Endothelial cell of umbilical vein (primary cell): Measurements from ENCODE around the gene RNF213. TPM values are rescaled to one million over a fixed set of nuclear protein-coding genes. Genes with fewer than 3 reads are reported as not detected.

Experiments
- BruUV-seq: library from RNA; stranded (reverse); fragments of 400-500 nt; replicated peaks from 2 replicates; lab custom pipeline; 2021; lab: Mats Ljungman, UMichigan
- CTCF ChIA-PET: fragments of 300-600, 350-600 bp; sonication (Branson Sonifier 250); formaldehyde crosslinking; loops from one replicate; lab custom pipeline; 2021; ENCODE audit warnings: antibody characterized with exemption, inconsistent platforms; lab: Charles Lee
- POLR2A ChIA-PET: fragments of 300-600, 350-600 bp; sonication (Branson Sonifier 250); formaldehyde crosslinking; loops from one replicate; lab custom pipeline; 2021; ENCODE audit warnings: antibody characterized with exemption, inconsistent platforms; lab: Charles Lee
- DNase-seq: peaks from one replicate; pipeline ENCODE4 v3.0.0-alpha.2; 2011; ENCODE audit warnings: low read depth, low spot score
- FAIRE-seq: peaks from 2 replicates; lab custom pipeline; 2011; peaks lifted over from hg19 to GRCh38; lab: Jason Lieb, UNC
- H2AFZ ChIP-seq: 2 replicates; pipeline ENCODE4 v1.6.0; 2012; ENCODE audit warnings: low read depth, low read length, control low read depth, inconsistent platforms
- H3K27ac ChIP-seq: 2 replicates; pipeline ENCODE4 v1.5.1; 2011; ENCODE audit warnings: low read depth, mild to moderate bottlenecking, control low read depth, low read length, moderate library complexity; ENCODE audit not compliant: insufficient read depth
- H3K27me3 ChIP-seq, 2 experiments: 2 replicates each; pipeline versions ENCODE4 v1.6.0 to v1.6.1; 2011; ENCODE audit warnings: low read length in 2 of 2, mixed read lengths in 1 of 2; ENCODE audit not compliant: control insufficient read depth in 2 of 2, insufficient read depth in 2 of 2
- H3K36me3 ChIP-seq, 2 experiments: 2 replicates in 1 of 2; 3 replicates in 1 of 2; pipeline ENCODE4 v1.5.1; 2011; ENCODE audit warnings: low read length in 2 of 2, mild to moderate bottlenecking in 1 of 2, moderate library complexity in 1 of 2; ENCODE audit not compliant: control insufficient read depth in 2 of 2, insufficient read depth in 2 of 2; ENCODE audit errors: extremely low read depth in 1 of 2
- H3K4me1 ChIP-seq: 3 replicates; pipeline ENCODE4 v1.5.1; 2011; ENCODE audit warnings: mild to moderate bottlenecking, low read length; ENCODE audit not compliant: control insufficient read depth, insufficient read depth; ENCODE audit errors: extremely low read depth
- H3K4me2 ChIP-seq: 2 replicates; pipeline ENCODE4 v1.6.1; 2011; ENCODE audit warnings: low read length, control low read depth, mixed read lengths; ENCODE audit not compliant: insufficient read depth
- H3K4me3 ChIP-seq, 3 experiments: fragments of 200-600 bp in 1 of 3; sonication (generic), shearing (Covaris generic) in 1 of 3; replicated peaks in 1 of 3; 2 replicates each; pipeline ENCODE4 v1.5.1; 2011 to 2016; ENCODE audit warnings: control low read depth in 3 of 3, low read length in 3 of 3, mild to moderate bottlenecking in 2 of 3, inconsistent platforms in 1 of 3, low read depth in 1 of 3, moderate library complexity in 1 of 3; ENCODE audit not compliant: insufficient read depth in 1 of 3
- H3K79me2 ChIP-seq: 2 replicates; pipeline ENCODE4 v1.6.0; 2012; ENCODE audit warnings: low read length, inconsistent platforms; ENCODE audit not compliant: control insufficient read depth, insufficient read depth
- H3K9ac ChIP-seq: replicated peaks from 2 replicates; pipeline ENCODE3; 2011; ENCODE audit warnings: low read length, control low read depth; ENCODE audit not compliant: insufficient read depth; ENCODE audit errors: extremely low read depth
- H3K9me1 ChIP-seq: replicated peaks from 3 replicates; pipeline ENCODE4 v1.6.0; 2011; ENCODE audit warnings: mild to moderate bottlenecking, low read length; ENCODE audit not compliant: control insufficient read depth, insufficient read depth; ENCODE audit errors: extremely low read depth
- H3K9me3 ChIP-seq: replicated peaks from 2 replicates; pipeline ENCODE4 v1.5.1; 2012; ENCODE audit warnings: low read length, inconsistent platforms; ENCODE audit not compliant: control insufficient read depth, insufficient read depth
- H4K20me1 ChIP-seq: replicated peaks from 2 replicates; pipeline ENCODE3; 2011; ENCODE audit warnings: mild to moderate bottlenecking, low read length; ENCODE audit not compliant: control insufficient read depth, insufficient read depth; ENCODE audit errors: extremely low read depth
- CTCF ChIP-seq, 2 donors: IDR thresholded peaks; 1 replicate in 1 of 2; 2 replicates in 1 of 2; pipeline ENCODE4 v1.5.1; 2011; ENCODE audit warnings: low read length in 2 of 2, mild to moderate bottlenecking in 2 of 2, moderate library complexity in 2 of 2, control low read depth in 1 of 2, inconsistent platforms in 1 of 2, low read depth in 1 of 2; ENCODE audit not compliant: insufficient read depth in 1 of 2; ENCODE audit errors: extremely low read depth in 1 of 2
- EZH2 ChIP-seq: IDR thresholded peaks from 2 replicates; pipeline ENCODE4 v1.6.1; 2012; ENCODE audit warnings: borderline replicate concordance, low read depth, mild to moderate bottlenecking, moderate library complexity, low read length, inconsistent platforms; ENCODE audit not compliant: severe bottlenecking
- FOS ChIP-seq: IDR thresholded peaks from 2 replicates; pipeline ENCODE4 v1.6.1; 2011; ENCODE audit warnings: mild to moderate bottlenecking, low read length, moderate library complexity, borderline replicate concordance; ENCODE audit not compliant: insufficient read depth
- GATA2 ChIP-seq: IDR thresholded peaks from 2 replicates; pipeline ENCODE4 v1.7.0; 2011; ENCODE audit warnings: low read depth, mild to moderate bottlenecking, moderate library complexity, mixed read lengths, low read length; ENCODE audit not compliant: insufficient read length, insufficient read depth
- JUN ChIP-seq: IDR thresholded peaks from 2 replicates; pipeline ENCODE4 v1.6.1; 2011; ENCODE audit warnings: borderline replicate concordance, low read depth; ENCODE audit not compliant: insufficient read length, insufficient read depth
- MAX ChIP-seq: IDR thresholded peaks from 2 replicates; pipeline ENCODE4 v1.6.1; 2011; ENCODE audit not compliant: insufficient read depth, insufficient read length
- MYC ChIP-seq: IDR thresholded peaks from one replicate; pipeline ENCODE4 v1.6.1; 2011; ENCODE audit warnings: mild to moderate bottlenecking, low read depth, low read length
- POLR2A ChIP-seq: IDR thresholded peaks from 2 replicates; pipeline ENCODE4 v1.6.1; 2012; ENCODE audit warnings: low read depth, mild to moderate bottlenecking, control low read depth, low read length
- POLR2AphosphoS5 ChIP-seq: IDR thresholded peaks from 2 replicates; pipeline ENCODE4 v1.6.1; 2012; ENCODE audit warnings: low read depth, mild to moderate bottlenecking, control low read depth, low read length, moderate library complexity; ENCODE audit not compliant: insufficient read depth
- dilution Hi-C: fragments of 300-500 bp; cut with MboI; formaldehyde crosslinking; loops from one replicate; pipeline ENCODE4 v1.15.0; 2019; ENCODE audit warnings: low sequenced_read_pairs; ENCODE audit not compliant: extremely low pct_ligation_motif_present
- intact Hi-C: fragments of 100-400 bp; cut with micrococcal nuclease; formaldehyde crosslinking; loops from one replicate; pipeline ENCODE4 v1.10.0; 2022
- polyA plus RNA-seq, 4 experiments: library from polyadenylated mRNA; depleted of rRNA in 3 of 4; stranded (reverse) in 3 of 4; unstranded in 1 of 4; fragments of >200 nt; gene quantifications; 2 replicates each; pipeline versions ENCODE4 v1.2.1 to v1.2.3, GENCODE V29; 2011 to 2012; ENCODE audit warnings: missing spikeins in 1 of 4
- total RNA-seq: library from RNA; stranded (reverse); gene quantifications from 2 replicates; pipeline ENCODE4 v1.2.3, GENCODE V29; 2021

The RNF213 gene
- total and polyA plus RNA-seq, 2 donors (not counting 3 experiments of a cell fraction or from before 2014, with no cell fraction given) = 36.5 to 116 TPM

- no peaks in the 10 kb centered on the region for H3K9me1 ChIP-seq
- no peaks in the 10 kb centered on the region for H3K4me1 ChIP-seq
- ChIA-PET POLR2A (no interaction called here), CTCF (interaction anchor here (5.5 kb wide), 1 partner anchor 99 kb away, joined by 32 read pairs; no protein-coding TSS in a partner anchor)
- no peak overlapping the region for H3K9ac ChIP-seq
- no peaks in the 10 kb centered on the region for H3K9me3 ChIP-seq
- no peaks in the 10 kb centered on the region for H3K79me2 ChIP-seq
- no peak overlapping the region for H2AFZ ChIP-seq
- DNase-seq = no peak
- H3K4me2 ChIP-seq = no peak overlapping the region
- H3K27ac ChIP-seq = no peak overlapping the region
- TF ChIP-seq GATA2 (no peak), EZH2 (no peak), POLR2AphosphoS5 (no peak), POLR2A (no peak), JUN (no peak), MYC (no peak), CTCF (IDR thresholded peaks at IDR 0.05; ENCODE audit: extremely low read depth in 1 of 2, insufficient read depth in 1 of 2, low read depth in 1 of 2, low read length in 2 of 2) (no peak), FOS (no peak), MAX (no peak)
- FAIRE-seq = no peak
- H3K27me3 ChIP-seq = no peaks in the 10 kb centered on the region
- intact Hi-C loops (no loop called here), dilution Hi-C loops (no loop called here)
- no peaks in the 10 kb centered on the region for H4K20me1 ChIP-seq
- no TSS peak for BruUV-seq
- peaks cover 13 to 50% of the 10 kb centered on the region in 2 experiments for H3K36me3 ChIP-seq
- no peak overlapping the region for H3K4me3 ChIP-seq
These were observed 34.5 kb downstream of the RNF213 start for GRCh38 chr17:80295146-80295545.
